Vagina (tissue), 2 donors: ENCODE measurements around the gene DDX23.

ENCODE experiments used
- POLR2A ChIP-seq, 2 donors: fragments of 450-650 bp; IDR thresholded peaks; one replicate each; pipeline ENCODE4 v1.6.1; 2017; ENCODE audit warnings: antibody characterized with exemption in 2 of 2, mild to moderate bottlenecking in 2 of 2, moderate library complexity in 2 of 2
- POLR2AphosphoS5 ChIP-seq, 2 donors: sonication (generic); formaldehyde crosslinking; IDR thresholded peaks; one replicate each; pipeline ENCODE4 v1.9.0; 2017; ENCODE audit warnings: antibody characterized with exemption in 2 of 2, mild to moderate bottlenecking in 2 of 2, low read depth in 1 of 2; ENCODE audit not compliant: insufficient read depth in 1 of 2
- TF ChIP-seq, protein P1 (sequence below), 3 experiments: fragments of 450-650 bp in 2 of 3; fragments of 200-600 bp in 1 of 3; sonication (generic) in 1 of 3; IDR thresholded peaks; one replicate each; pipeline ENCODE4 v1.5.1; 2017 to 2019; ENCODE audit warnings: antibody characterized with exemption in 3 of 3, mild to moderate bottlenecking in 2 of 3, moderate library complexity in 2 of 3

DNA sequence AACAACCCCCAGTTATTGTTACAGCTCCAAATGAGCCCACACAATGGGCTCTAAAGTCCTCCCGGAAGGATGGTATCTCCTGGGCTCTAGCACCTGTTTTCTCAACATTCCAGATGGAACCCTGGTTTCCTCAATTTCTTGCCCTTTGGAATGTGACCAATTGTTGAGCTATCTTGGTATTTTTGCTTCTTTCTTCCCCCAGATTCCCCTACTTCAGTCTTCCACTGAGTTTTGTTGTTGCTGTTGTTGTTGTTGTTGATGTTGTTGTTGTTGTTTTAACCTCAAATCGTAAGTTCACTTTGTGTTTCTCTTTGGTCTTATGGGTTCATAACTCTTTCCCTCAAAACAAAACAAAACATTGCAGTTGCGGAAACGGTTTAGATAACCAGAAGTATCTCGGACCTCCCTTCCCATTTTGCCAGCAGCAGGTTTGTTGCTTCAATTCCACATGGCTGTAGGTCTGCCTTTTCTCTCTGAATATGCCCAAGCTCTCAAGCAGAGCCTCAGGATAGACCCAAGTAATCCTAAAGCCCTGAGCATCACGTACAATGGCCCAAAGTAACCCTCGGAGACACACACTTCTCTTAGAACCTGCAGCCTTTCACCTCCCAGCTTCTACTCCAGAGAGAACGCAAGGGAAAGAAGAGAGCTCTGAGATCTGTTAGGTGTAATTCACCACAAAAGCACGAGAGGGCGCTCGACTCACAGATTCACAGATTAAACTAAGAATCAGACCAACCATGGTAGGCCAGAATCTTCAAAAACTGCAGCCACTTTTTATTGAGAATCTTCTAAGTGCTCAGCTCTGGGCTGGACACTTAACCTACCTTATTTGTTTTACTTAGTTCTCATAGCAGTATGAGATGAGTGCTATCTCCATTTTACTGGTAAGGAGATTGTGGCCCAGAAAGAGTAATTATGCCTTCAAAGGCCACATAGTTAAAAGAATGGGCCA lies 1.0 kb upstream of the DDX23 start:
- TF ChIP-seq, protein P1, sequence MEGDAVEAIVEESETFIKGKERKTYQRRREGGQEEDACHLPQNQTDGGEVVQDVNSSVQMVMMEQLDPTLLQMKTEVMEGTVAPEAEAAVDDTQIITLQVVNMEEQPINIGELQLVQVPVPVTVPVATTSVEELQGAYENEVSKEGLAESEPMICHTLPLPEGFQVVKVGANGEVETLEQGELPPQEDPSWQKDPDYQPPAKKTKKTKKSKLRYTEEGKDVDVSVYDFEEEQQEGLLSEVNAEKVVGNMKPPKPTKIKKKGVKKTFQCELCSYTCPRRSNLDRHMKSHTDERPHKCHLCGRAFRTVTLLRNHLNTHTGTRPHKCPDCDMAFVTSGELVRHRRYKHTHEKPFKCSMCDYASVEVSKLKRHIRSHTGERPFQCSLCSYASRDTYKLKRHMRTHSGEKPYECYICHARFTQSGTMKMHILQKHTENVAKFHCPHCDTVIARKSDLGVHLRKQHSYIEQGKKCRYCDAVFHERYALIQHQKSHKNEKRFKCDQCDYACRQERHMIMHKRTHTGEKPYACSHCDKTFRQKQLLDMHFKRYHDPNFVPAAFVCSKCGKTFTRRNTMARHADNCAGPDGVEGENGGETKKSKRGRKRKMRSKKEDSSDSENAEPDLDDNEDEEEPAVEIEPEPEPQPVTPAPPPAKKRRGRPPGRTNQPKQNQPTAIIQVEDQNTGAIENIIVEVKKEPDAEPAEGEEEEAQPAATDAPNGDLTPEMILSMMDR (IDR thresholded peaks at IDR 0.05), result peak; percentile 85 to 93 (median 87)
- TF ChIP-seq POLR2A (IDR thresholded peaks at IDR 0.05) (no peak), POLR2AphosphoS5 (IDR thresholded peaks at IDR 0.05; ENCODE audit: insufficient read depth in 1 of 2, low read depth in 1 of 2) (peak in 1 of 2 donors; percentile 75)
